Ecto neural progenitor cell (in vitro differentiated cells): Measurements from ENCODE around the gene SHCBP1L.
A peak's percentile ranks its signal among the peaks of the same experiment; 100 is the strongest.
"Not testable (repeated sequence)": the region's sequence is repeated elsewhere in the genome, so short reads cannot be mapped to it uniquely, and the experiment has no call there.

ENCODE experiments used
- DNase-seq: peaks from one replicate; pipeline ENCODE4 v3.0.0-alpha.2; 2018; ENCODE audit warnings: low spot score

The SHCBP1L gene

GRCh38 chr1:182965096-182965495 is 12.1 kb upstream of the SHCBP1L start:
- no peak for DNase-seq

DNA sequence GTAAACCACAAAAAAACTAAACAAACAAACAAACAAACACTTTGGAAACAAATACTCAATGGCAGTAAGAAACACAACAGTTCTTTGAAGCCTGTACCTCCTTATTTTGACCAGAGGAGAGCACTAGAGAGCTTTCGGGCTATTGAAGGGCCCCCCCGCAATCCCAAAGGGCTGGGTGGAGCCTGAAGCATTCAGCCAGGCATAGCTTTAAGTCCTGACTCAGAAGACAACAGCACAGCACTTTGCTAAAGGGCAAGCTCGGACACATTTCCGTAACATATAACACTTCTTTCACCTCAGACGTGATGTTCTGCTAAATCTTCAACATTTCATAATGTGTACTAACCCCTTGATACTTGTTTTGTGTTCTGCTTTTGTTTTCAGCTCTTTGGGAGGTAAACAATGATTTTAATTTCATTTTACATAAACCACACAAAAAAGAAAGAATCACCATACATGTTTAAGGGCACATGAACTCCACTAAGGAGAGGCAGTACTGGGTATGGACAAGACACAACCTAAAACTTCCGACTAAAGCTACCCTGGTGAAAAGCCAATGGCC is 9.7 kb upstream of the SHCBP1L start:
- DNase-seq: peak; percentile 76

- no peak for DNase-seq
Observed at GRCh38 chr1:182960046-182960445, 7.1 kb upstream of the SHCBP1L start.

DNA sequence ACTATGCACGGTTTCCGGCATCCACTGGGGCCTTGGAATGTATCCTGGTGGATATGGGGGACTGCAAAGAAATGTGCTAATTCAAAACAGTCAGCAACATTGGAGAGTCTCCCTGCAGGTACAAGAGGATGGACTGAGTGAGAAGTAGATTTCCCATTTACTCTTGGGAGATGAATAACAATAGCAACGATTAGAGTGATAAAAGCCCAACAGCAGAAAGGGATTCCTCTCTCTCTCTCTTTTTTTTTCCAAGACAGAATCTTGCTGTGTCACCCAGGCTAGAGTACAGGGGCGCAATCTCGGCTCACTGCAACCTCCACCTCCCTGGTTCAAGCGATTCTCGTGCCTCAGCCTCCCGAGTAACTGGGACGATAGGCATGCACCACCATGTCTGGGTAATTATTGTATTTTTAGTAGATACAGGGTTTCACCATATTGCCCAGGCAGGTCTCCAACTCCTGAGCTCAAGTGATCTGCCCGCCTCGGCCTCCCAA is 5.0 kb upstream of the SHCBP1L start:
- DNase-seq: no peak

- DNase-seq: no peak
Observed at GRCh38 chr1:182956708-182957365, 3.9 kb upstream of the SHCBP1L start.

- DNase-seq: no peak
Observed at GRCh38 chr1:182955596-182956588, 2.9 kb upstream of the SHCBP1L start.

GRCh38 chr1:182953826-182954225 is 860 bp upstream of the SHCBP1L start:
- DNase-seq: no peak

GRCh38 chr1:182943336-182943735 is 9.6 kb downstream of the SHCBP1L start:
- not testable (repeated sequence) for DNase-seq

DNA sequence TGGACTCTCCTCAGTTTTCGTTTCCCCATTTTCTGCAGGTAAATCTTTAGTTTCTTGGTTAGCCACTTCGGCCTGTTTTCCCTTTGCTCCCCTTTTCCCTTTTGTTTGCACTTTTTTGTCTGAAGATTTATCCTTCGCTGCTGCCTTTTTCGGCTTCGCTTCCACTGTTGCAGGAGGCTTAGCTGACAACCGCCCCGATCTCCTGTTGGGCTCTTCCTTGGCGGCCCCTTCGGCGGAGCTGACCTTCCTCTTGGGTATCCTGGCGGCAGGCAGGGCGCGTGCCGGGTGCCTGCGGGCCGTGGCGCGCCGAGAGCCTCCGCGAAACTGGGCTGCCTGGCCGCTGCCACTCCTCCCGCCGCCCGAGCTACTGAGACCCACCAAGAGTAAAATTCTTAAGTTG is 10.8 kb downstream of the SHCBP1L start:
- peak; percentile 68 for DNase-seq

DNA sequence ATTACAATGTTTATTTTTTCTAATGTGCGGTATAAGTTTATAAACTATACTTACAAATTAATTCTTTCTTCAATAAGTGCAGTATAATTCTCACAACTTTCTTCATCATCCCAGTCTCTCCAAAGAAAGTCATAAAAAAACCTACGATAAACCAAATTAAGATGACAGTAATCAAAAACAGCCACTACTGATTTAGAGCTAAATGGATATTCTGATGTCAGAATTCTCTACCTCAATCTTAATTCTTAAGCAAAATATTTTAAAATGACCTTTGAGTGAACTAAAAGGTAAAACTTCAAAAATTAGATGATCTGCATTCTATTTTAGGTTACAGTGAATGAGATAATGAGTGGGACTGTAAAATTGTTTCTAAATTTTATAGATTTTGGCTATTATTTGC is 13.6 kb downstream of the SHCBP1L start:
- no peak for DNase-seq

- DNase-seq: no peak
Observed at GRCh38 chr1:182935716-182936115, 17.2 kb downstream of the SHCBP1L start.

GRCh38 chr1:182930985-182931384 is 22.0 kb downstream of the SHCBP1L start:
- no peak for DNase-seq

DNA sequence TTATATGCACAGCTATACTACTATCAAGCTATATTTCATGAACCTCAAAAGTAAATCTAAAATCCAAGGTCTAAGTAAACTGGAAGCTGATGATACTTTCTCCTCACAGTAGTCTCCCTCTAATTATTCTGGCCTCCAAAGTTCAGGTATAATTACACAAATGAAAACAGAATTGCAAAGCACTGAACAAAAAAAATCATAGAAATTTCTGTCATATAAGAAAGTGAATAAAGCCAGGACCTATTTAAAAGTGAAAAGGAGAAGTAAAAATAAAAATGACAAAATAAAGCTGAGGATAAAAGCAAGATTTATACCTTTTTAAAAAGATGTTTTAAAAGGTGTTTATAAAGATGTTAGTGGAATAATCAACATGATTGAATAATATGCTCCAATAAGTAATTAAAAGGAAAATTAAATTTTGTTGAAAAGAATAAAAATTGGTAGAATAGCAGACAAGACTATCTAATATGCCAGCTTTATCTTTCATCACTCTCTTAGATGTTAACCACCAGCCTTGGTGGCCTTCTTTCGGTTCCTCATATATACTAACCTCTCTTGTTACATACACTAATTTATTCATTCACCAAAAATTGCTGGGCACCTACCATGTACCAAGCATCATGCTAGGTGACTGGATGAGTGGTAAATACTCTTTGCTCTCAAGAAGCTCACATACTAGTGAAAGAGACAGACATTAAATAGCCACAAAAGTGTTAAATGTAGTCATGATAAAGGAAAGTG is 25.1 kb downstream of the SHCBP1L start:
- no peak for DNase-seq

GRCh38 chr1:182925661-182926060 is 27.3 kb downstream of the SHCBP1L start:
- DNase-seq: no peak

DNA sequence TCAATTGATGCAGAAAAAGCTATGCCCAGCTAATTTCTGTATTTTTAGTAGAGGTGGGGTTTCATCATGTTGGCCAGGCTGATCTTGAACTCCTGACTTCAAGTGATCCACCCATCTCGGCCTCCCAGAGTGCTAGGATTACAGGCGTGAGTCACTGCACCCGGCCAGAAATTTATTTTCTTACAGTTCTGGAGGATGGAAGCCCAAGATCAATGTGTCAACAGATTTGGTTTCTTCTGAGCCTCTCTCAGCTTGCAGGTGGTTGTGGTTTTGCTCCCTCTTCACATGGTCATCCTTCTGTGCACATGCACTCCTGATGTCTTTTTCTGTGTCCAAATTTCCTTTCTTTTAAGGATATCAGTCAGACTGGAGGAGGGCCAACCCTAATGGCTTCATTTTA is 35.6 kb downstream of the SHCBP1L start:
- no peak for DNase-seq

GRCh38 chr1:182913401-182913800 is 39.6 kb downstream of the SHCBP1L start:
- DNase-seq: no peak

- DNase-seq: no peak
Observed at GRCh38 chr1:182910143-182910542, 42.8 kb downstream of the SHCBP1L start.

DNA sequence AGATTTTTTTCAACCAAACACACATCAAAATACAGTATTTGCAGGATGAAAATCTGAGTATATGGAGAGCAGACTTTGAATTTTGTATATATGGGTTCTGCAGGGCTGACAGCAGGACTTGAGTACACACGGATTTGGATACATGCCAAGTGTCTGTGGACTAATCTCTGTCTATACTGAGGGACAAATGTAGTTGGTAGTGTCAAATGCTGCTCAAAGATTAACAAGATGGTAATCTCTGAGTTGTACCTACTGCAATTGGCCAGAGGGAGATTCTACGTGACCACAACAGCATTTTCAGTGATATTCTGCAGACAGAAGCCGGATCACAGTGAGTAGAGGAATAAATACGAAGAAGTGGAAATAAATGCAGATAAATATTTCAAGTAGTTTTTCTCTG is 43.4 kb downstream of the SHCBP1L start:
- no peak for DNase-seq

DNA sequence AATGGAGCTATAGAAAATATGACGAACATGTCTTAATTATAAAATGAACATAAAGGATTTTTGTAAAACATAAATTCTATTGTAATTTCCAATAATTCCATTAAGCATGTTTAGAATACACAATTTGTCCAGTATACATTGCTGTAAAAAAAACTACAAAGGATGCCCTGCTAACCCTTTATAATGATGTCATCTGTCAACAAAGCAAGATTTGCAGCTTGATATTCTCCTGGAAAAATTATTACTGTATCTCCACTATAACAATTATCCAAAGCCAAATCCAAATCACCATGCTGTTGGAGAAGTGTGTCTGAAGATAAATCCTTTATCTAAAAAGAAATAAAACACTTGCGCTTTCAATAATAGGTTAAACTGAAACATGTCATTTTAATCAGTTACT is 47.6 kb downstream of the SHCBP1L start:
- no peak for DNase-seq

GRCh38 chr1:182901946-182902345 is 51.0 kb downstream of the SHCBP1L start:
- not testable (repeated sequence) for DNase-seq

DNA sequence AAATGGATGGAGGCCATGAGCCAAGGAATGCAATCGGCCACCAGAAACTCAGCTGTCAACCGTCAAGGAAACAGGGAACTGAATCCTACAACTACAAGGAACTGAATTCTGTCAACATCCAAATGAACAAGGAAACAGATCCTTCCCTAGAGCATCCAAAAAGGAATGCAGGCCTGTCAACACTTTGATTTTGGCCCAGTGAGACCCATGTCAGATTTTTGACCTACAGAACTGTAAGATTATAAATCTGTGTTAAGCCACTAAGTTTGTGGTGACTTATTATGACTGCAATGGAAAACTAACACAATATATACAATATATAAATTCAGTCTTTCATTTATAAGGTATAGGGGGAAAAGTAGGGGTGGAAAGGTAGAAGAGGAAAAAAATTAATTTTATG is 55.3 kb downstream of the SHCBP1L start:
- DNase-seq: no peak
